HL-60/S4 treated with retinoic acid at 250 ng/mL for 4 days and 3 days (cell line): Measurements from ENCODE around the gene IKZF1.

Experiments
- in situ Hi-C: fragments of 300-500 bp; cut with MboI; formaldehyde crosslinking; loops from 2 replicates; pipeline ENCODE4 v1.7.0; 2022; ENCODE audit warnings: low sequenced_read_pairs

The IKZF1 gene

DNA sequence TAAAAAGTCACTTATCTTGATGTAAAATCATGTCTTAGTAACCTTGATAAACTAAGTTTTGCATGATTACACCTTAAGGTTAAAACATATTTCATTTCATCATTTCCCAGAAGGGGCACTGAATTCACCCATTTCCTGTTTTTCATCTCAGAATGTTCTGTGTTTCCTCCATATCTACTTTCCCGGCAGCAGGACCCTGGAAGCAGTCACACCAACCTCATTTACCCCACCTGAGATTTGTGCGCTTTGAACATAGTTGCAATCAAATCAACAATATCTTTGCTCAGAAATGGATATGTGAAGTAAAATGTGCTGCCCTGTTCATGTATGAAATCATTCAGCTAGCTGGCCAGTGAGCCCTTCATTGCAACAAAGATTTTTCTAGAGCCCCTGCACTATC, 46.8 kb downstream of the IKZF1 start:
- in situ Hi-C loops, result no loop called here

- in situ Hi-C loops, result no loop called here
Measured at GRCh38 chr7:50352282-50352681, 47.8 kb downstream of the IKZF1 start.

DNA sequence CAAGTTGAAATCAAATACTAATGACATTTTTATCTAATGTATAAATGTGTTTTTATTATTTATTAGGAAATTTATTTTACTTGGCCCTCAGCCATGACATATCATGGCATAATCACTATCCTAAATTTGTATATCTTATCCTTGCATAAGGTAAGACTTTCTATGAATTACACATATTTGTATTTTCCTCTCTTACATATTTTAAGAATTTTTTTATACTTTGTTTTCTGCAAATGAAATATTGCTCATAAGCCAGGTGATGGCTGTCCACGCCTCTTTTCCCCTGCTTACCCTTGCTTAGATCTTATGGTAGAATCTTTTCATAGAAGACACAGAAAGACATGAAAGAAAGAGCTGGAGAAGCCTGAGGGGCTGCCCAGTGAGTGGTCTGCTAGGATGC, 48.2 kb downstream of the IKZF1 start:
- in situ Hi-C loops, result no loop called here

- in situ Hi-C loops, result no loop called here
Measured at GRCh38 chr7:50353201-50353600, 48.7 kb downstream of the IKZF1 start.

- in situ Hi-C loops, result no loop called here
Measured at GRCh38 chr7:50353894-50354595, 49.5 kb downstream of the IKZF1 start.

DNA sequence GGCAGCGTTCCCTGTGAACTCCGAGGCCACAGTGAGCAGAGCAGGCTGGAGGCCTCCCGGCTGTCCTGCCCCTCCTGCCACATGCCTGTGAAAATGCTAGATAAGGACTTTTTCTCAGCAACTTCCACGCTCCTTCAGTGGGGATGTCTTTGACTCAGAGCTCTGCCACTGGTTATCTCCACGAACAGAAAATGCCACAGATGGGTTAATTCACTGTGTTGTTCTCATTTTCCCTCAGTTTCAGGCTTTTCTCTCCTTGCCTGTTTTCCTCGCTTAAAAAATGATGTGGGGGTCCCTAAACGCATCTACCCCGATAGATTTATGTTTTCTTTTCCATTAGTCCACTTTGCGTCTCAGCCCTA, 51.3 kb downstream of the IKZF1 start:
- in situ Hi-C loops, result no loop called here

- in situ Hi-C loops, result no loop called here
Measured at GRCh38 chr7:50356212-50356944, 51.9 kb downstream of the IKZF1 start.

- in situ Hi-C loops, result no loop called here
Measured at GRCh38 chr7:50356945-50357268, 52.4 kb downstream of the IKZF1 start.

DNA sequence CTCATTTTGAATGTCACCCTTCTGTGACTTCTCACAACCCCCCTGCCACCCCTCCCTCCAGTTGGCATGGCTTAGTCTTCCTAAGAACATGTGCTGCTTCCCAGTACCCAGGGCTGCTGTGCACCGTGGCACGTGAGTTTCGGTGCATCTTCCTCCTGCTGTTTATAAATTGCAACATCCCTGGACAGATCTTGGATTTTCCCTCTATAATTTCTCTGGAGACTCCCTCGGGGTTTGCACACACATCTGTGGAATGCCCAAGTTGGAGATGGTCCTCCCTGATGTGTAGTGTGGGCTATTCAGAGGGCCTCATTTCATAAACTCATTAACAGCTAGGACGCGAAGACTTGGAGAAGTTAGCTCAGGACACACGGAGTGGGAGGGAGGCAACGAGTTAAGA, 52.9 kb downstream of the IKZF1 start:
- in situ Hi-C loops, result no loop called here

- in situ Hi-C loops, result no loop called here
Measured at GRCh38 chr7:50358041-50358705, 53.7 kb downstream of the IKZF1 start.

- in situ Hi-C loops, result no loop called here
Measured at GRCh38 chr7:50358779-50359178, 54.3 kb downstream of the IKZF1 start.

- in situ Hi-C loops, result no loop called here
Measured at GRCh38 chr7:50359258-50359994, 54.9 kb downstream of the IKZF1 start.

- in situ Hi-C loops, result no loop called here
Measured at GRCh38 chr7:50359995-50360925, 55.7 kb downstream of the IKZF1 start.

- in situ Hi-C loops, result no loop called here
Measured at GRCh38 chr7:50362142-50362541, 57.6 kb downstream of the IKZF1 start.

DNA sequence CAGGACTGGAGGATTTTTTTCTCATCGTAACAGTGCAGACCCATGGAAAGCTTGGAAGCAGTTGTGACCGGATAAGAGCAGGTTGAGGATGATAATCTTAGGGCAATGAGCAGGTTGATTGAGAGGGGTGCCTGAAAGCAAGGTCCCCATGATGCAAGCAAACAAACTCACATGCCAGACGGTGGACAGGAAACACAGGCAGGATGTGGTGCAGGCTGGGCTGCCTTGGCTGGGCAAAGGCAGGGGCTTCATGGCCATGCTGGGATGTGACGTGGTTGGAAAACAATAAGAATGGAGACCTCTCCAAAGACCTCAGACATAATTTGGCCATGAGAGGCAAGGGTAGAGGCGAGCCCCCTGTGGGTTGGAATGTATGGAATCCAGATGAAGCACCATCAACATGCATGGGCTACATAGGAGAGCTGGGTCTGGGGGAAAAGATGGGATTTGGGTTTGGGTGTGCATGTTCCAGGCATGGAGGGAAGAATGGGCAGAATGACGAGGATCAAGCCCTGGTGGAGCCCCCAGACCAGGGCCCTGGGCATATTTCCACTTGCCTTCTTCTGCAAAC, 58.3 kb downstream of the IKZF1 start:
- in situ Hi-C loops, result no loop called here

DNA sequence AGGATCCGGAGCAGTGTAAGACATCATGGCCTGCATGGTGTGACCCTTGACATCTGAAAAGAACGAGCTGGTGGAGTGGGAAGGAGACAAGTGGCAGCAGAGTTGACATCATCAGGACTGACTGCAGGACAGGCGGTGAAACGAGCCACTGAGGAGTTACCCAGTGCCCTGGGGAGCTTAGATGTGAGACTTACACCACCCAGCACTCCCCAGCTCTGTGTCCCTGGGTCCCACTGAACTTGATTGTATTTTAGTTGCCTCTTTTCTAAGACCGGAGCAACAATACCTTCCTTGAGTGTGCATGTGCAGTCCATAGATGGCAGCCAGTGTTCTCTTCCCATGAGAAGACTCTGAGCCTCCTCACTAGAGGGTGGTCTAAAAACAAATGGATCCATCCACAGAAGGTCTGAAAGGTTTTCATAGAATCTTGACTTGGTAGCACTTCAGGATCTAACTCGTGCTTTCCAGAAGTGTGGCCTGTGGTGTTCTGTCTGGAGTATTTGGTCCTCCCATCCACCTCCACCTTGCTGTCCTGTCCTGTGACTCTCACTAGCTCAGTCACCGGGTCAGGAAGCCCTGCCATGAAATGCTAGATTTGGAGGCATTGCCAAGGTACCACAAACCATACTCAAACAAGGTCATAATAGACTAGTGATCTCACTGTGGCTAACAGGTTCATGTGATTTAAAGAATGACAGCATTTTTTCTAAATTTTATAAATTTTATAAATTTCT, 59.0 kb downstream of the IKZF1 start:
- in situ Hi-C loops, result no loop called here

GRCh38 chr7:50364645-50365044, 60.1 kb downstream of the IKZF1 start:
- in situ Hi-C loops, result no loop called here

DNA sequence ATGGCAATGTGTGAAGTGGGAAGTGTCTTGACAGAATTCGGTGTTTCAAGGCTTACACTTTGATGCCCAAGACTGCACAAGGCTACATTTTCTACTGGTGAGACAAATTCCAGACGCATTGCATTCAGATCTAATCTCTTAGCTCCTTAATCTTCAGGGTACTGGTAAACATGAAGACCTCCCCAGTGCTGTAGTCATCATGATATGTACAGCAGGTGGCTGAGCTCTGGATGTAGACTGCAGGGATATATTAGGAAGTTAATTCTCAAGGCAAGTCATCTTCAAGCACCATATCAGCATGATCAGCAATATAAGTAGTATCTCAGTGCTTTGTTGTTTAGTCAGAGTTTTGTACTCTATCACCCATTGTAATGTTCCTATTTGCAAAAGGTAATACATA, 61.8 kb downstream of the IKZF1 start:
- in situ Hi-C loops, result no loop called here

DNA sequence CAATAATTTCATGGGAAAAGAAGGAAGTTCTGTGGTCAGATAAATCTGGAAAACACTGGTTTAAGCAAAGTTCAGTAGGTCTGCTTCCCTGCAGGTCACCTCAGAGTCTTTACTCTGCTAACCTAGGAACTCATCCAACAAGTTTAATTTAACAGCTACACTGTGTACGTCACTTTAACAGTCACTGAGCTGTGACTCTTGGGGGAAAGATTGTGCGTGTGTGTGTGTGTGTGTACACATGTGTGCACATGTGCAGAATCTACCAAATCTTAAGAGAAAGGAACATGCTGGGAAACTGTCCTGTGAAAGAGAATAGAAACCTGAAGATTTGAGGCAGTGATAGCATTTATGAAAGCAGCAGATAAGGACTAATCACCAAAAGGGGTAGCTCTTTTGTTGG, 62.6 kb downstream of the IKZF1 start:
- in situ Hi-C loops, result no loop called here

- in situ Hi-C loops, result no loop called here
Measured at GRCh38 chr7:50367570-50367969, 63.1 kb downstream of the IKZF1 start.
